Esophagus muscularis mucosa (tissue), 4 donors: ENCODE measurements around the gene TUBGCP3. TPM values are rescaled to one million over a fixed set of nuclear protein-coding genes. Genes with fewer than 3 reads are reported as not detected.

Experiments used
- DNase-seq: peaks from one replicate; pipeline ENCODE4 v3.0.0-alpha.2; 2017; ENCODE audit errors: extremely low spot score
- H3K27ac ChIP-seq, 4 donors: fragments of 200-600 bp; sonication (generic); replicated peaks in 1 of 4; 1 replicate in 3 of 4; 2 replicates in 1 of 4; pipeline ENCODE4 v1.5.1; 2016 to 2019; ENCODE audit warnings: mild to moderate bottlenecking in 1 of 4
- H3K27me3 ChIP-seq, 4 donors: fragments of 200-600 bp; sonication (generic); one replicate each; pipeline versions ENCODE4 v1.5.1 to v1.6.0; 2016 to 2019
- H3K36me3 ChIP-seq, 4 donors: fragments of 200-600 bp; sonication (generic); one replicate each; pipeline ENCODE4 v1.5.1; 2016 to 2019
- H3K4me1 ChIP-seq, 4 donors: fragments of 200-600 bp; sonication (generic); one replicate each; pipeline ENCODE4 v1.5.1; 2016 to 2019
- H3K4me3 ChIP-seq, 4 donors: fragments of 200-600 bp; sonication (generic); 1 replicate in 2 of 4; 2 replicates in 2 of 4; pipeline ENCODE4 v1.5.1; 2016 to 2019; ENCODE audit warnings: mild to moderate bottlenecking in 4 of 4, moderate library complexity in 1 of 4
- H3K9me3 ChIP-seq, 4 donors: fragments of 200-600 bp; sonication (generic); 1 replicate in 3 of 4; 2 replicates in 1 of 4; pipeline ENCODE4 v1.5.1; 2016 to 2019
- CTCF ChIP-seq, 3 experiments: fragments of 200-600 bp in 2 of 3; fragments of 450-650 bp in 1 of 3; sonication (generic) in 2 of 3; IDR thresholded peaks; one replicate each; pipeline ENCODE4 v1.5.1; 2017 to 2019; ENCODE audit warnings: antibody characterized with exemption in 3 of 3, mild to moderate bottlenecking in 2 of 3, moderate library complexity in 1 of 3
- EP300 ChIP-seq: sonication (generic); formaldehyde crosslinking; IDR thresholded peaks from one replicate; pipeline ENCODE4 v1.6.1; 2017; ENCODE audit warnings: antibody characterized with exemption
- POLR2A ChIP-seq: fragments of 450-650 bp; IDR thresholded peaks from one replicate; pipeline ENCODE4 v1.6.1; 2017; ENCODE audit warnings: antibody characterized with exemption, moderate library complexity, mild to moderate bottlenecking, low read depth
- POLR2AphosphoS5 ChIP-seq, 2 donors: sonication (generic); formaldehyde crosslinking; IDR thresholded peaks; one replicate each; pipeline ENCODE4 v1.6.1; 2017; ENCODE audit warnings: antibody characterized with exemption in 2 of 2
- WGBS: methylation state at CpG from one replicate; pipeline ENCODE4 v1.1.5; 2018; 5-methylcytosine and 5-hydroxymethylcytosine counted together
- intact Hi-C: fragments of 100-400 bp; cut with DNase I; formaldehyde crosslinking; loops from one replicate; pipeline ENCODE4 v1.15.1; 2023
- total RNA-seq, 4 donors: library from RNA; depleted of rRNA; stranded (reverse); fragments of >200 nt; gene quantifications; one replicate each; pipeline versions ENCODE4 v1.1.0 to v1.2.1, GENCODE V29; 2016

The TUBGCP3 gene
- total RNA-seq, 4 donors from 2014 or later, result 25.2 to 33.6 (median 30.6) TPM

- no peak for DNase-seq
- no peak for TF ChIP-seq POLR2A
- no peak for TF ChIP-seq CTCF (IDR thresholded peaks at IDR 0.05)
- TF ChIP-seq EP300, result no peak
- TF ChIP-seq POLR2AphosphoS5 (IDR thresholded peaks at IDR 0.05), result no peak
- intact Hi-C loops, result no loop called here
- Histone ChIP-seq H3K27me3 (no peaks in the 10 kb centered on the region), H3K9me3 (no peaks in the 10 kb centered on the region), H3K27ac (no peak overlapping the region), H3K4me3 (no peak overlapping the region), H3K36me3 (peaks cover 4 to 37% (median 18%) of the 10 kb centered on the region in 4 donors), H3K4me1 (peaks cover 12 to 55% (median 32%) of the 10 kb centered on the region in 4 donors)
- WGBS, result 69% methylated on average over 3 of the region's 7 CpGs
Observed at GRCh38 chr13:112569821-112570220, 18.1 kb downstream of the TUBGCP3 start.

- intact Hi-C loops, result no loop called here
Observed at GRCh38 chr13:112567161-112567862, 20.6 kb downstream of the TUBGCP3 start.

GRCh38 chr13:112562786-112563383 is 25.1 kb downstream of the TUBGCP3 start:
- DNase-seq, result no peak
- intact Hi-C loops, result no loop called here
- TF ChIP-seq CTCF (IDR thresholded peaks at IDR 0.05) (no peak), EP300 (no peak), POLR2A (no peak), POLR2AphosphoS5 (IDR thresholded peaks at IDR 0.05) (no peak)
- Histone ChIP-seq H3K27me3 (no peaks in the 10 kb centered on the region), H3K4me3 (no peak overlapping the region), H3K27ac (no peak overlapping the region), H3K4me1 (peaks cover 0 to 31% (median 7%) of the 10 kb centered on the region in 4 donors), H3K36me3 (peaks cover 5 to 71% (median 29%) of the 10 kb centered on the region in 4 donors), H3K9me3 (no peaks in the 10 kb centered on the region)
- 95% methylated on average over 18 of the region's 18 CpGs for WGBS

More at GRCh38 chr13:112567161-112567862, 20.6 kb downstream of the TUBGCP3 start:
- Histone ChIP-seq H3K27ac (no peak overlapping the region), H3K36me3 (peaks cover 4 to 62% (median 34%) of the 10 kb centered on the region in 4 donors), H3K4me3 (no peak overlapping the region), H3K9me3 (no peaks in the 10 kb centered on the region), H3K4me1 (peaks cover 0 to 30% (median 12%) of the 10 kb centered on the region in 4 donors), H3K27me3 (no peaks in the 10 kb centered on the region)
- TF ChIP-seq CTCF (IDR thresholded peaks at IDR 0.05) (no peak), POLR2AphosphoS5 (IDR thresholded peaks at IDR 0.05) (no peak), POLR2A (no peak), EP300 (no peak)
- peak; percentile 17 for DNase-seq
- 54% methylated on average over 5 of the region's 5 CpGs for WGBS

GRCh38 chr13:112562254-112562653 is 25.7 kb downstream of the TUBGCP3 start:
- TF ChIP-seq EP300 (no peak), CTCF (IDR thresholded peaks at IDR 0.05) (no peak), POLR2A (no peak), POLR2AphosphoS5 (IDR thresholded peaks at IDR 0.05) (no peak)
- 92% methylated on average over 3 of the region's 3 CpGs for WGBS
- H3K4me3 ChIP-seq, result no peak overlapping the region
- intact Hi-C loops, result no loop called here
- no peak for DNase-seq
- H3K27me3 ChIP-seq, result no peaks in the 10 kb centered on the region
- no peaks in the 10 kb centered on the region for H3K9me3 ChIP-seq
- H3K27ac ChIP-seq, result no peak overlapping the region
- H3K4me1 ChIP-seq, result peaks cover 0 to 26% (median 5%) of the 10 kb centered on the region in 4 donors
- H3K36me3 ChIP-seq, result peaks cover 11 to 71% (median 33%) of the 10 kb centered on the region in 4 donors
